ENCODE results near the gene ESYT2.

Gene ESYT2

GRCh38 chr7:158774952-158775351, 54.4 kb downstream of the ESYT2 start:
- TF ChIP-seq POLR2A (IDR thresholded peaks at IDR 0.05; ENCODE audit: low read depth, low read length) (no peak), POLR2AphosphoS5 (IDR thresholded peaks at IDR 0.05; ENCODE audit: low read depth, low read length) (no peak), TAF1 (IDR thresholded peaks at IDR 0.05; ENCODE audit: borderline replicate concordance, low read depth, low read length) (no peak)
- FAIRE-seq (no peak), DNase-seq (ENCODE audit: insufficient read length) (no peak)

- FAIRE-seq, result no peak
- DNase-seq (ENCODE audit: insufficient read length), result no peak
Observed at GRCh38 chr7:158772916-158773315, 56.4 kb downstream of the ESYT2 start.

GRCh38 chr7:158771213-158771834, 58.0 kb downstream of the ESYT2 start:
- TF ChIP-seq POLR2AphosphoS5 (IDR thresholded peaks at IDR 0.05; ENCODE audit: low read depth, low read length) (no peak), TAF1 (IDR thresholded peaks at IDR 0.05; ENCODE audit: borderline replicate concordance, low read depth, low read length) (no peak), POLR2A (IDR thresholded peaks at IDR 0.05; ENCODE audit: low read depth, low read length) (no peak)
- no peak for DNase-seq (ENCODE audit: insufficient read length)
- no peak for FAIRE-seq

More at GRCh38 chr7:158772916-158773315, 56.4 kb downstream of the ESYT2 start:
- no peak for TF ChIP-seq TAF1 (IDR thresholded peaks at IDR 0.05; ENCODE audit: borderline replicate concordance, low read depth, low read length)
- TF ChIP-seq POLR2AphosphoS5 (IDR thresholded peaks at IDR 0.05; ENCODE audit: low read depth, low read length), result no peak
- no peak for TF ChIP-seq POLR2A (IDR thresholded peaks at IDR 0.05; ENCODE audit: low read depth, low read length)

- DNase-seq (ENCODE audit: insufficient read length) (no peak), FAIRE-seq (no peak)
- TF ChIP-seq POLR2AphosphoS5 (IDR thresholded peaks at IDR 0.05; ENCODE audit: low read depth, low read length), result no peak
- TF ChIP-seq TAF1 (IDR thresholded peaks at IDR 0.05; ENCODE audit: borderline replicate concordance, low read depth, low read length), result no peak
- TF ChIP-seq POLR2A (IDR thresholded peaks at IDR 0.05; ENCODE audit: low read depth, low read length), result no peak
Observed at GRCh38 chr7:158767707-158768106, 61.6 kb downstream of the ESYT2 start.

GRCh38 chr7:158766570-158767281, 62.6 kb downstream of the ESYT2 start:
- TF ChIP-seq POLR2AphosphoS5 (IDR thresholded peaks at IDR 0.05; ENCODE audit: low read depth, low read length) (no peak), POLR2A (IDR thresholded peaks at IDR 0.05; ENCODE audit: low read depth, low read length) (no peak), TAF1 (IDR thresholded peaks at IDR 0.05; ENCODE audit: borderline replicate concordance, low read depth, low read length) (no peak)
- no peak for DNase-seq (ENCODE audit: insufficient read length)
- no peak for FAIRE-seq

- TF ChIP-seq POLR2AphosphoS5 (IDR thresholded peaks at IDR 0.05; ENCODE audit: low read depth, low read length) (no peak), TAF1 (IDR thresholded peaks at IDR 0.05; ENCODE audit: borderline replicate concordance, low read depth, low read length) (no peak), POLR2A (IDR thresholded peaks at IDR 0.05; ENCODE audit: low read depth, low read length) (no peak)
- DNase-seq (ENCODE audit: insufficient read length), result no peak
- no peak for FAIRE-seq
Observed at GRCh38 chr7:158765020-158765419, 64.3 kb downstream of the ESYT2 start.

GRCh38 chr7:158763454-158764033, 65.8 kb downstream of the ESYT2 start:
- DNase-seq (ENCODE audit: insufficient read length) (no peak), FAIRE-seq (no peak)
- no peak for TF ChIP-seq POLR2AphosphoS5 (IDR thresholded peaks at IDR 0.05; ENCODE audit: low read depth, low read length)
- TF ChIP-seq TAF1 (IDR thresholded peaks at IDR 0.05; ENCODE audit: borderline replicate concordance, low read depth, low read length), result no peak
- no peak for TF ChIP-seq POLR2A (IDR thresholded peaks at IDR 0.05; ENCODE audit: low read depth, low read length)

- DNase-seq (ENCODE audit: insufficient read length) (no peak), FAIRE-seq (no peak)
- TF ChIP-seq POLR2A (IDR thresholded peaks at IDR 0.05; ENCODE audit: low read depth, low read length), result no peak
- TF ChIP-seq POLR2AphosphoS5 (IDR thresholded peaks at IDR 0.05; ENCODE audit: low read depth, low read length), result no peak
- no peak for TF ChIP-seq TAF1 (IDR thresholded peaks at IDR 0.05; ENCODE audit: borderline replicate concordance, low read depth, low read length)
Observed at GRCh38 chr7:158761945-158762344, 67.4 kb downstream of the ESYT2 start.

GRCh38 chr7:158760936-158761335, 68.4 kb downstream of the ESYT2 start:
- no peak for FAIRE-seq
- TF ChIP-seq TAF1 (IDR thresholded peaks at IDR 0.05; ENCODE audit: borderline replicate concordance, low read depth, low read length) (no peak), POLR2A (IDR thresholded peaks at IDR 0.05; ENCODE audit: low read depth, low read length) (no peak), POLR2AphosphoS5 (IDR thresholded peaks at IDR 0.05; ENCODE audit: low read depth, low read length) (no peak)
- DNase-seq (ENCODE audit: insufficient read length), result no peak

GRCh38 chr7:158760445-158760764, 68.9 kb downstream of the ESYT2 start:
- DNase-seq (ENCODE audit: insufficient read length) (no peak), FAIRE-seq (no peak)
- TF ChIP-seq TAF1 (IDR thresholded peaks at IDR 0.05; ENCODE audit: borderline replicate concordance, low read depth, low read length) (no peak), POLR2A (IDR thresholded peaks at IDR 0.05; ENCODE audit: low read depth, low read length) (no peak), POLR2AphosphoS5 (IDR thresholded peaks at IDR 0.05; ENCODE audit: low read depth, low read length) (no peak)

GRCh38 chr7:158759749-158760444, 69.4 kb downstream of the ESYT2 start:
- DNase-seq (ENCODE audit: insufficient read length), result no peak
- TF ChIP-seq POLR2AphosphoS5 (IDR thresholded peaks at IDR 0.05; ENCODE audit: low read depth, low read length), result no peak
- no peak for TF ChIP-seq POLR2A (IDR thresholded peaks at IDR 0.05; ENCODE audit: low read depth, low read length)
- no peak for TF ChIP-seq TAF1 (IDR thresholded peaks at IDR 0.05; ENCODE audit: borderline replicate concordance, low read depth, low read length)
- FAIRE-seq, result no peak
